Chondrocyte (in vitro differentiated cells): ENCODE measurements around the gene LOXL1. TPM values are rescaled to one million over a fixed set of nuclear protein-coding genes. Genes with fewer than 3 reads are reported as not detected.
A peak's percentile ranks its signal among the peaks of the same experiment; 100 is the strongest.

Experiments used
- DNase-seq: peaks from one replicate; pipeline ENCODE4 v3.0.0; 2021; ENCODE audit warnings: mixed read lengths, low spot score
- H3K27ac Mint-ChIP-seq: one replicate; pipeline ENCODE4 v1.8.0; 2021; ENCODE audit warnings: mild to moderate bottlenecking, moderate library complexity, mixed read lengths; ENCODE audit not compliant: unreplicated experiment
- H3K27me3 Mint-ChIP-seq: 2 replicates; pipeline ENCODE4 v1.8.0; 2021; ENCODE audit warnings: low read depth, mixed read lengths
- H3K36me3 Mint-ChIP-seq: 2 replicates; pipeline ENCODE4 v1.8.0; 2021; ENCODE audit warnings: low read depth, mixed read lengths
- H3K4me1 Mint-ChIP-seq: 2 replicates; pipeline ENCODE4 v1.8.0; 2021; ENCODE audit warnings: low read depth, mild to moderate bottlenecking, mixed read lengths
- H3K4me3 Mint-ChIP-seq: one replicate; pipeline ENCODE4 v1.8.0; 2021; ENCODE audit warnings: mild to moderate bottlenecking, moderate library complexity, mixed read lengths; ENCODE audit not compliant: unreplicated experiment
- H3K9me3 Mint-ChIP-seq: 2 replicates; pipeline ENCODE4 v1.8.0; 2021; ENCODE audit warnings: low read depth, mixed read lengths
- total RNA-seq: library from RNA; stranded (reverse); gene quantifications from 3 replicates; pipeline ENCODE4 v1.2.1, GENCODE V29; 2021
- TF ChIP-seq, protein P1 (sequence below): fragments of 200-600 bp; sonication (generic); IDR thresholded peaks from 2 replicates; pipeline ENCODE4 v1.5.0; 2021; ENCODE audit warnings: antibody characterized with exemption, mild to moderate bottlenecking, moderate library complexity

The LOXL1 gene
- total RNA-seq, 1 donor from 2014 or later: 428 TPM

DNA sequence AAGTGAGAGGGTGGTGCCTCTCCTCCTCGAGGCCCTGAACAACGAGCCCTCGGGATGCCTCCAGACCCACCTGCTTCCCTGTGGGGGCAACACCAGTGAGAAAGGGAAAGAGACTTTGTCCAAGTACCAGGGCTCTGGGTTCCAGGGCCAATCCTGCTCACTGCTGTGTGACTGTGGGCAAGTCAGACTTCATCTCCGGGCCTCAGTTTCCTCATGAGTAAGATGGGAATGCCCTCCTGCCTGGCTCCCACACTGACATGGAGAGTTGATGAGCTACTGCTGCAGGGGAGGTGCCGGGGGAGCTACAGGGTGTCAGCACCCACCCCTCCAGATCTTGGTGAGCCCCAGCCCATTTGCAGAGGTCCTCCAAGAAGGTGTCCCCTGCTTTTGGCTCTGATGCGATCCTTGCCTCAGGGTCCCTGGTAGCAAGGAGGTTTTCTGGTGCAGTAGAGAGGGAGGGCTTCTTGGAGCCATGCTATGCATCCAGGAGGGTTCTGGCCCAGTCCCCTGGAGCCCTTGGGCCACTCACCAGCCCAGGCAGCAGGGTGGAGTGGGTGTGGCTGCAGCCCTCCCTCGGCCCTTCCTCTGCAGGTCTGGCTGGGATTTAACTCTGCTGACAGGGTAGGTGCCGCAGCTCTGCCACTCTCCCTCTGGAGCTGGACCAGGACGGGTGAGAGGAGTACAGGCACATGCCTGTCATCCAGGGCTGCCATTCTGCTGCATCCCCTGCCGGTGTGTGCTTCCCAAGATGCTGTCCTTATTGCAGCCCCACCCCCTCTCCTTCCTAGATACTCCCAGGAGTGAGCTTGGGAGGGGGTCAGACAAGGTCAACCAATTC lies 26.9 kb downstream of the LOXL1 start:
- TF ChIP-seq, protein P1, sequence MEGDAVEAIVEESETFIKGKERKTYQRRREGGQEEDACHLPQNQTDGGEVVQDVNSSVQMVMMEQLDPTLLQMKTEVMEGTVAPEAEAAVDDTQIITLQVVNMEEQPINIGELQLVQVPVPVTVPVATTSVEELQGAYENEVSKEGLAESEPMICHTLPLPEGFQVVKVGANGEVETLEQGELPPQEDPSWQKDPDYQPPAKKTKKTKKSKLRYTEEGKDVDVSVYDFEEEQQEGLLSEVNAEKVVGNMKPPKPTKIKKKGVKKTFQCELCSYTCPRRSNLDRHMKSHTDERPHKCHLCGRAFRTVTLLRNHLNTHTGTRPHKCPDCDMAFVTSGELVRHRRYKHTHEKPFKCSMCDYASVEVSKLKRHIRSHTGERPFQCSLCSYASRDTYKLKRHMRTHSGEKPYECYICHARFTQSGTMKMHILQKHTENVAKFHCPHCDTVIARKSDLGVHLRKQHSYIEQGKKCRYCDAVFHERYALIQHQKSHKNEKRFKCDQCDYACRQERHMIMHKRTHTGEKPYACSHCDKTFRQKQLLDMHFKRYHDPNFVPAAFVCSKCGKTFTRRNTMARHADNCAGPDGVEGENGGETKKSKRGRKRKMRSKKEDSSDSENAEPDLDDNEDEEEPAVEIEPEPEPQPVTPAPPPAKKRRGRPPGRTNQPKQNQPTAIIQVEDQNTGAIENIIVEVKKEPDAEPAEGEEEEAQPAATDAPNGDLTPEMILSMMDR: no peak
- Mint-ChIP-seq H3K9me3 (no peaks in the 10 kb centered on the region), H3K4me3 (no peak overlapping the region), H3K27me3 (no peaks in the 10 kb centered on the region), H3K36me3 (peaks cover 20% of the 10 kb centered on the region), H3K4me1 (peaks cover 82% of the 10 kb centered on the region), H3K27ac (no peak overlapping the region)
- DNase-seq: peak; percentile 76

DNA sequence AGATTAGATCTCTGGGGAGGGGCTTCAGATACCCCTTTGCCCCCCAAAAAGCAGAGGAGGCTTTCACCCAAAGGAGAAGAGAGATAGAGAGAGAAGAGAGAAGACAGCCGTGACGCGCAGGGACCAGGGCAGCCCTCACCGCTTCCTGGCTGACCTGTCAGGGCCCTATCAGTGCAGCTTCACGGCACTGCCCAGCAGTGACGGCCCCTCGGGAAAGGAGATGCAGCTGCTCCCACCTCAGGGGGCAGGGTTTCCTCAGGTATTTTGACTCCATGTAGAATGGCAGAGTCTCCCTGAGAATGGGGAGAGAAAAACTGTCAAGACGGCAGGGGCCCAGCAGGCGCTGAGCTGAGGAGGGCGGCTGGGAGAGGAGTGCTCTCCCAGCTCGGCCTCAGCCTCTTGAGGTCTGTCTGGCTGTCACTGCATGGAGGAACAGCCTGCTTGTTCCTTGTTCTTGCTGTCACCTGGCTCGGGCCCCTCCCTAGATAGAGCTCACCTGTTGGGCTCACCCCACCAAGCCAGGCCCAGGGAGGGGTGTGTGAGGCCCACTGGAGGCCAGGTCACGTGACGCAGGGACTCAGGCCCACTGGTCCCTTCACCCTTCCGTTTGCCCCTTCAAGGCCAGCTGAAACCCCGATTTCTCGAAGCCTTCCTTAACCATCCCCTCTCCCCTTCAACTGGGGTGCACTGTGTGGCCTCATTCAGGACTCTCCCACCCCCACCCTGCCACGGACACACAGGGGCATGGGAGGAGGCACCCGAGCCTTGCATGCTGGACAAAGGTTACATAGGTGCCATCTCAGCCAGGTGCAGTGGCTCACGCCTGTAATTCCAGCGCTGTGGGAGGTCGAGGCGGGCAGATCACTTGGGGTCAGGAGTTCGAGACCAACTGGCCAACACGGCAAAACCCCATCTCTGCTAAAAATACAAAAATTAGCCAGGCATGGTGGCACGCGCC lies 28.2 kb downstream of the LOXL1 start:
- peaks cover 91% of the 10 kb centered on the region for H3K4me1 Mint-ChIP-seq
- H3K36me3 Mint-ChIP-seq: peaks cover 9% of the 10 kb centered on the region

DNA sequence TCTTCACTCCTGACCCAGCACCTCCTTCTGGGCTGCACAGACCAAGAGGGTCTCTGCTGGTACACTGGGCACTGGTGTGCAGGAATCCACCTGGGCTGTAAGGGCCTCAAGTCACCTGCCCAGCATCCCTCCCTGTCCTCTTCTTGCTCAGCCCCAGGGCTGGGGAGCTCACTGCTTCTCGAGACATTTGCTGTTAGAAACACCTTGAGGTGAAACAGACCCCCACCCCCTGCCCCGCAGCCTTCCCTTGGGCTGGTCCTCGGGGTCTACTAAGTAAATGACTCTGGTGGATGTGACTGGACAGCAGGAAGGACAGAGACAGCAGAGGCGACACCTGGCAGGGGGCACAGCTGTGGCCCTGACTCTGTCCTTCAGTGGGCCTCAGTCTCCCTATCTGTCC lies 29.1 kb downstream of the LOXL1 start:
- TF ChIP-seq, protein P1: no peak
- peak; percentile 77 for DNase-seq
- Mint-ChIP-seq H3K27me3 (no peaks in the 10 kb centered on the region), H3K4me1 (peaks cover 85% of the 10 kb centered on the region), H3K4me3 (no peak overlapping the region), H3K27ac (peak overlapping the region; percentile 77), H3K9me3 (no peaks in the 10 kb centered on the region), H3K36me3 (peaks cover 6% of the 10 kb centered on the region)

More for the DNA sequence above, 28.2 kb downstream of the LOXL1 start:
- Mint-ChIP-seq H3K4me3 (no peak overlapping the region), H3K27me3 (no peaks in the 10 kb centered on the region), H3K27ac (peak overlapping the region; percentile 70), H3K9me3 (no peaks in the 10 kb centered on the region)
- TF ChIP-seq, protein P1: no peak
- peak; percentile 86 for DNase-seq

DNA sequence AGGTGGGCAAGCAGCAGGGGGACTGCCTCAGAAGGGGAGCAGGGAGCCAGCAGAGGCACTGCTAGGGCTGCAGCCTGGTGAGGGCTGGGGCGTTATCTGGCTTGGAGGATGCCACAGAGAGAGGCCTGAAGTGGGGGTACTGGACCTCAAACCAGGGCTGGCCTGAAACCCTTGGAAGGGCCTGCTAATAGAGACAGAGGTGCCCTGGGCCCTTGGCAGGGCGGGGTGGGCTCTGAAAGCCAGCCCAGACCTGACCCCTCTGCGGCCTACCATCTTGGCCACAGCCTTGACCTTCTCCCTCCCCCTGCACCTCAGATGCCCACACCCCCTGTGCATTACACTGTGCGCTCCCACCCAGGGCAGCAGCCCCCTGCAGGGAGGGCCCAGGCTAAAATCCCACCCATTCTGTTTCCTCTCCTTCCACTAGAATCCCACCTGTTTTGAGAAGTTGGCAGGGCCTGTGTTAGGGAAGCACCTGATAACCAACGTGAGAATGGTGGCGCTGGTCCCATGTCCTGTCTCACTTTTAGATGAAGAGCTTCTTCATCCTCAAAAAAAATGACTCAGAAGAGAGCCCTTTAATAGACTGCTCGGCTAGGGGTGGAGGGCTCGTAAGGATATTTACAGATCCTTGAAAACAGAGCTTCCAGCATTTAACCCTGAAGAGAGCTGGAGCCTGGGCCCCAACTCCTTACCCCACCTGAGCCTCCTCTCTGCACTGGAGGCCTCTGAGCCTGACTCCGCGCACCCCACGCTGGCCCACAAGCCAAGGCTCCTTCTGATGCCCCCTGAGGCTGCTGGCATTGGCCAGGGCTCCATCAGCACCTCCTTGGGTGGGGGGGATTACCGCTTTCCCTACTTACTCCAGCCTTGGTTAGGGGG lies 29.8 kb downstream of the LOXL1 start:
- Mint-ChIP-seq H3K36me3 (peaks cover 4% of the 10 kb centered on the region), H3K9me3 (no peaks in the 10 kb centered on the region), H3K27me3 (no peaks in the 10 kb centered on the region), H3K27ac (peak overlapping the region; percentile 77), H3K4me3 (no peak overlapping the region), H3K4me1 (peaks cover 78% of the 10 kb centered on the region)
- TF ChIP-seq, protein P1: no peak
- DNase-seq: peak; percentile 54
